HG03060 (cell line): Measurements from ENCODE around the gene TOMM40L.
A peak's percentile ranks its signal among the peaks of the same experiment; 100 is the strongest.

Experiments
- ATAC-seq: cut with Tn5 transposase; IDR thresholded peaks from one replicate; pipeline ENCODE4 v1.9.1; 2021; ENCODE audit warnings: low read depth, moderate number of reproducible peaks; ENCODE audit not compliant: unreplicated experiment

Gene TOMM40L

DNA sequence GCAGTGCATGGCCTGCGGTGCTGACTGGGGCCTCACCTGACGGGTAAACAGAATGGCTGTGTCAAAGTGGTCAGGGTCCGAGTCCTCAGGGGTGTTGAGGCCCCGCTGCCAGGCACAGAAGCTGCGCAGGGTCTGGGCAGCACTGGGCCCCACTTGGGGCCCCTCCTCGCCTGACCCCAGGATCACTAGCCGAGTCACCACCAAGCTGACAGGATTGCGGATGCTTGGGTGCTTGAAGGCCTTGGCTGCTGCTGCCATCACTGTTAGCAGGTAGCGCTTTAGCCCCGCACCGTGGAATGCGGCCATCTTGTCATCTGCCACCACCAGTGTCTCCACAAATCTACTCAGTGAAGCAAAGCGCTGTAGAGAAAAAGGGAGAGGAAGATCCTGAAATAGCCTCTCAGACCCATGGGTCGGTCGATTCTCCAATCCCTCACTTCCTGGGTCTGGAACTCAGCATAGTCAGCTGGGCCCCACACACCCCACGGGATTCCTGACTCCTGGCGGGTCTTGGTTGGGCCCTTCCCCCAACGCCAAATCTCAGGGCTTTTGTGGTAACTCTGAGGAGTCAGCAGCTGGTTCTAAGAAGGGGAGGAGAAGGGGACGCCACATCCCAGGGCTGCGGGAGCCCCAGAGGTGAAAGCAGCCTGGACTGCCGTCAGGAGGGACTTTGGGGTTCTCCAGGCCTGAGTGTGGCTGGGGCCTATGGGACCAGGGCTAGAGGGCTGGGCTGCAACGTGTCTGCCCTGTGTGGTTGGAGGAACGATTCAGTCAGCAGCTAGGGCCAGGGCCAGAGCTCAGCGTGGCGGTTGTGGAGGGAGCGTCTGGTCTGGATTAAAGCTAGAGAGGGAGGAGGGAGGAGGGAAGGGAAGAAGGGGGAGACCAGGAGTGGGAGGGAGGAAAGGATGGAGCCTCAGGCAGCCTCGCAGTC lies 29.1 kb upstream of the TOMM40L start:
- no peak for ATAC-seq

DNA sequence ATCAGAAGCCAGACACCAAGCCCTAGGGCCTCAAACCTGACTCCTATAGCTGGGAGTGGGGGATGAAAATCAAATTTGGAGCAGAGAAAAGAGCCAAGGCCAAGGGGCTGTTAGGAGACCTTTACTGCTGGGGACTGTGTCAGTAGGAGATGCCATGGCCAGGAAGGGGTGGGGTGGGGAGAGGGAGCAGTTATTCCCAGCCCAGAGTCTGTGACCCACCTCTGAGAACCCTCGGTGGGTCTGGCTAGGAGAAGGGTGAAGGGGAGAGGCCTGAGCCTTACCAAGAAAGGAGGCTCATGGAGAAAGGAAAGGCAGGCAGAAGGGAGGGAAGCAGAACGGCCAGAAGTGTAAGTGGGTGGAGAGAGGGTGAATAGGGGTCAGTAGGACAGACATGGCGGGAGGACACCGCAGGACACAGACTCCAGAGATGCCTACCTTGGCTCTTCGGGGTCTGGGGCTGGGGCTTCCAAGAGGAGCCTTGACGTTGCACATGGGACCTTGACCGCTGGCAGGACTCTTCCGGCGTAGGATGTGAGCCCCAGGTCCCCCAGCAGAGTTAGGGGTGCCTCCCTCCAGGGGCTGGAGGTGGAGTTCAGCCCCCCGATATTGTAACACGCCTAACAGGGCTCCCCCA lies 28.2 kb upstream of the TOMM40L start:
- ATAC-seq: no peak

DNA sequence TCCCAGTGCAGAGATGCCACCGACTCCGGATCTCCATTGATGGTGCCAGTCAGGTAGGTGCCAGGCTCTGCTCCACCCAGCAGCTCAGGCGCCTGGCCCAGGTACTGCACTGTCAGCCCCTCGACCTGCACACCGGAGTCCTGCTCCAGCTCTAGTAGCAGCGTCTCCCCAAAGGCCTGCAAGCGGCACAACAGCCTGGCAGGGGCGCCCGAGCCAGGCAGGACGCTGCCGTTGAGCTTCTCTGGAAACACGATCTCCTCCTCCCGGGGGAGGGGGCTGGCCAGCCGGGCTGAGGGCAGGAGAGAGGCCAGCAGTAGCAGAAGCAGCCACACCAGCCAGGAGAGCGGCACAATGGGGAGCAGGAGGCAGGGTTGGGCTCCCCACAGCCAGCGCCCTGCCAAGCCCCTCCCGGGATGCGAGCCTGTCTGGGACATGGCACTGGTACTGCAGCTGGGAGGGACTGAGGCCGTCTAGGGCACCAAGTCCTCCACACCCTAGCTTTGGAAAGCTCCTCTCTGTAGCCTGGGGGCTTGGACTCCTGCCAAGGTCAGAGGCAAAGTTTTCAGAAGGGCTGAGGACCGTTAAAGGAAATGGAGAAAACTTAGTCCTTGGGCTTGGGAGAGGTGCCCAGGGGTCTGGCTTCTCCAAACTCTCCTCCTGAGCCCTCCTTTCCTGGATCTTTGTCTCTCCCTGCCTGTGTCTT lies 27.5 kb upstream of the TOMM40L start:
- no peak for ATAC-seq

DNA sequence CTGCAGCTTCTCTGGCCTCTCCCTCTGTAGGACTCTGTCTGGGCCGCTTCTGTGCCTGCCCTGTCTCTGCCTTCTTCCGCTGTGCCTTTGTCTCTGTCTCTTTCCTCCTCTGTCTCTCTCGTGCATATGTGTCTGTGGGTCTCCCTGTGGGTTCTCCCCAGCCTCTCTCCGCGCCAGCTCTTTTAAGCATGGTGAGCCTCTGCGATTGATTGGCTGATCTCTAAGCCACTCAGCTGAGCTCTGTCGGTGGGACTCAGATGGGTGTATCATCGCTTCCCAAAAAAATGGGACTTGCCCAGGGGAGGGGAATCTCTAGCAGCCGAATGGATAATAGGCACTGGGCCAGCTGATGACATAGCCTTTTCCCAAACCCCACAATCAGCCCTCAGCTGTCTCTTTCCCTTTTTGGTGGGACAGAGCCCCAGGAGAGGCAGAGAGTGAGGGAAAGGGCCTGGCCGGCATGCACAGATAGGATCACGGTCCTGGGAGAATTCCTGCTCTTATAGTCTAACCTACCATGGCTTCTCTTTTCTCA lies 26.9 kb upstream of the TOMM40L start, which contains the start of gene ADAMTS4:
TSS of gene ADAMTS4 (minus strand) at position 158 of the 535 bp plus-strand sequence. CDS start 427 bp downstream, outside the sequence.
- ATAC-seq: no peak

DNA sequence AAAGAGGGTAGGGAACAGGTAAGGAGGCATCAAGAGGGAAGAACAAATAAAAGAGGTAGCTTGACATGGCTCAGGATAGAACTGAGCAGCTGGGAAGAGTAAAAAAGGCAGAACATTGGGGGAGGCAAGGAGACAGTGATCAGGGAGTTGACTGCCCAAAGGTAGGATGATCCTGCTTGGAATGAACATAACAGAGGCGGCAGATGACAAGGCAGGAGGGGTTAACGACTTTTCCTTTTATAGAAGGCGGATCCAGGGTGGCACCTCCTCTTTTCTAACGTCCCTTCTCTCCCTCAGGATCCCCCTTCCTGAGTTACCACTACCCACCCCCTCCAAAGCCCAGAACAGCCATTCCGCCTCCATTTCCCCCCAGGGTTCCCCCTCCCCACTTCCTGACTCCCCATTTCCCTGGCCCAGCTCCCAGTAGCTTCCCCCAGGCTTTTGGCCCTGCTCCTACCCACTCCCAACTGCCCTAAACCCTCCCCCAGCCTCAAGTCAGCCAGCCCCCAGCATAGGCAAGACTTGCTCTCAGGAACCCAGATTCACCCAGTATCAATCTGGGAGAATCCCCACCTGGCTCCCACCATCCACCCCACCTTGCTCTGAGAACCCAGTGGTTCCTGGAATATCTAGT lies 26.2 kb upstream of the TOMM40L start:
- no peak for ATAC-seq

DNA sequence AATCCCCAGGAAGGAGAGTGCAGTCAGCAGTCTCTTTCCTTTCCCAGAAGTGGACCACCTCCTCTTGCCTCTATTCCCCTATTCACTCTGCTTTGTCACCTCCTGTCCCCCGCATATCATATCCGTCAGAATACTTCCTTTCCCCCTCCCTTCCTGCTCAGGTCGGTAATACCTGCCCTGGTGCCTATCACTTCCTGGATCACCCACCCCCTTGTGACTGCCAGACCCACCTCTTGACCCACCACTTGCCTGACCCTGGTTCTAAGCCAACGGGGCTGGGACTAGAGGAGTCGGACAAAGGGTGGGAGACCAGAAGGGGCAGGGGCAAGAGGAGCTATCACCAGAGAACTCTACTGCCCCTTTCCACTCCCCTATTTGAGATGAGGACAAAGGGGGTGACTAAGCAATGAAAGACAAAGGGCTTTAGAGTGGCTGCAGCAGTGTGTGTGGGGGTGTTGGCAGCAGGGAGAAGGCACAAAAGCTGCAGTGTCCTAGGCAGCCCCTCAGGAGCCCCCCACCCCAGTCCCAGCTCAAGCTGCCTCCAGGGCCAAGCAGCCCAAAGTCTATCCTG lies 25.4 kb upstream of the TOMM40L start:
- ATAC-seq: no peak

DNA sequence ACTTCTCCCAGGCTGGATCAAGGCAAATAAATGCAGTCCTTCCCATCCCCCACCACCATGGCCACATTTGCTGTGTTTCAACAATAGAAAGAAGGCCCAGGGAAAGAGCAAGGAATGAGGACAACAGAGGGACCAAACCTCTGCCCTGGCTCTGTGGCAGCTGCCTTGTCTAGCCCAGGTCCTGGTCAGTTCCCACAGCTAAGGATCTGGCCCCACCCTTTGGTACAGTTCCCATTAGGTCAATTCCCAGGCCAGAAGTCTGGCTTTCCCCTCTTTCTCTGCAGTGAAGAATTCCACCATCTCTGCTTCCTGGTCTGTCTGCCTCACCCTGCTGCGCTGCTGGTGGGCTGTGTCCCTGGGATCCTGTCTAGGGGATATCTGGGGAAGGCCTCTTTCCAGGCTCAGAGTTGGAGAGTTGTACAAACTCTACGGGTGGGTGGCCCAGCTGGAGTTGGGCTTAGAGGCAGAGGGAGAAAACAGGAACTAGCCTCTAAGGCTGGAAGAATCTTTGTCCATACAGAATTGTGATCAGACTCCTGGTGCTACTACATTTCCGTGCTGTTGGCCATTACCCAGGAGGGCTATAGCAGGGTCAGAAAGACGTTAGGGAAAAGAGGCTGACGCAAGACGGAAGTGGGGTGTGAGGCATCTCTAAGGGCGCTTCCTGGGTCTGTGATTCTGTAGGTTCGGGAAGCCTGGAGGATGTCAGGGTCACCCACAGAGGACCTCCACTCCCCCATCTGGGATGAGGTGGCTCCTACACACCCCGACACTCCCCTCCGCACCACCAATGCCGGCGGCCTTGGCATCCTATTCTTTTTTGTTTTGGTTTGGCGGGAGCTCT lies 24.6 kb upstream of the TOMM40L start:
- no peak for ATAC-seq

DNA sequence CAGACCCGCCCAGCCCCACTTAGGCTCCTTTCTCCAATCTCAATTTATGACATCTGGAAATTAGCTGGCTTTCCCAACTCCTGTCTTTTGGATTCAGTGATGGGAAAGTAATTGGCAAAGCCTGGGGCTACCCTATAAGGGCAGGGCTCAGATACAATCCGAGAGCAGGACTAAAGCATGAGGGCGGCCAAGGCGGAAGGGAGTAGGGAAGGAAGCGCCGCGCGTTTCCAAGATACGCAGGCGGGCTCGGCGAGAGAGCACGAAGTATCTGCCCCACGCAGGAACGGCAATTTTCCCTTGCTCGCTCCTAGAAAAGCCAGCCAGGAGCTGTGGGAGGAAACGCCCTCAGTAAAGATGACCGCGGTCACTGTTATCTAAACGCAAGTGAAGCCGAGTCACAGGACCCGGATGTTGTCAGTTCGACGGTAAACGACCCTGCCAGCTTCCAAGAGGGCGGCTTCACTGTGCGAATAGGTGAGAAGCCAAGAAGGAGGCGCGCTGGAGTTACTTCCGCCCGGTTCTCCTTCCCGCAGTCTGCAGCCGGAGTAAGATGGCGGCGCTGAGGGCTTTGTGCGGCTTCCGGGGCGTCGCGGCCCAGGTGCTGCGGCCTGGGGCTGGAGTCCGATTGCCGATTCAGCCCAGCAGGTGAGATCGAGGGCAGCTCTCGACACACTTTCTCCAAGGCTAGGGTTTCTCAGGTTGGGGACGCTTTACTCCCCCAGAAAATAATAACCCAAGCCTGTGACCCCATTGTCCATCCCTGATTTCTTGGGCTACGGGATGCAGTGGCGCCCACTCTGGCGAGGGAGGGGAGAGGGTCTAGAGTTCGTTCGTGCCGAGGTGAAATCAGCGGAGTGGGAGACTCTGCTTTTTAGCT lies 23.8 kb upstream of the TOMM40L start, which contains the start of gene NDUFS2:
TSS of gene NDUFS2 (plus strand) at position 532 of the 877 bp plus-strand sequence. CDS start at position 551, 19 bp downstream.
- ATAC-seq: peak; percentile 85

DNA sequence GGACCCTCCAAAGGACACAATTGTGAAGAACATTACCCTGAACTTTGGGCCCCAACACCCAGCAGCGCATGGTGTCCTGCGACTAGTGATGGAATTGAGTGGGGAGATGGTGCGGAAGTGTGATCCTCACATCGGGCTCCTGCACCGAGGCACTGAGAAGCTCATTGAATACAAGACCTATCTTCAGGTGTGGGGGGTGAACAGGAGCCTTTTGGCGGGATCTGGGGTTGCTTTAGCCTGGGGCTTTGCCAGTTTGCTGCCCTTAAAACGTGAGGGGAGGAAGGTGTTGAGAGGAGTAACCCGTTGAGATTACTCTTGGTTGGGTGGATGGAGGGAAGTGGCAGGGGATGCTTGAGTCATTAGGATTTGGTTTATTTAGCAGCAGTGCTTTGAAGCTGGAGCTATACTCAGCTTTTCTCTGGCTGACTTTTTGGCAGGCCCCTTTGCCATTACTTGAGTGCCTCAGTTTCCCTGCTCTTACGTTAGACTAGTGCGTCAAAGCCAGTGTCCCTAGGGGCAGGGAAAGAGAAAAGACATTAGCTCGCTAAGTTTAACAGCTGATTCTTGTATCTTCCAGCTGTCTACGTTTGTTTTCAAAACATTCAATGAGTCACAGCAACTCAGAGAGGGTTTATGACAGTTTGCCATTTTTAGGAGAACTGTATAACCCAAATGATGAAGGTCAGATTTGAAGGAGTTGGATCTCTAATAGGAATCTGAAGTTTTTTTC lies 19.3 kb upstream of the TOMM40L start:
- ATAC-seq: no peak

DNA sequence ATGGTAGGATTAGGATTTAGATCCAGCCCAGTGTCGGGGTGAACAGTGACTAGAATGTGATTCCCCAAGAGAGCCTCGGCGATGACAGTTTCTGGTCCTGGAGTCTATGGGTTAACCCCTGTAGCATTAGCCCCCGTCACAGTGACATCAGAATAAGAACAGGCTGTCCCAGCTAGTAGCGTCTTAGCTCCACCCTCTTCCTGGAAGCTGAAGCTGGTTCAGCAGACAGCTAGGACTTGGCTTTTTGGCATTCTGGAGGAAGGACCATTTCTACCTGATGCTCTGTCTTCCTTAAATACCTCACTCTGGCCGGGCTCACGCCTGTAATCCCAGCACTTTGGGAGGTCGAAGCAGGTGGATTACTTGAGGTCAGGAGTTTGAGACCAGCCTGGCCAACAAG lies 18.7 kb upstream of the TOMM40L start:
- ATAC-seq: no peak

DNA sequence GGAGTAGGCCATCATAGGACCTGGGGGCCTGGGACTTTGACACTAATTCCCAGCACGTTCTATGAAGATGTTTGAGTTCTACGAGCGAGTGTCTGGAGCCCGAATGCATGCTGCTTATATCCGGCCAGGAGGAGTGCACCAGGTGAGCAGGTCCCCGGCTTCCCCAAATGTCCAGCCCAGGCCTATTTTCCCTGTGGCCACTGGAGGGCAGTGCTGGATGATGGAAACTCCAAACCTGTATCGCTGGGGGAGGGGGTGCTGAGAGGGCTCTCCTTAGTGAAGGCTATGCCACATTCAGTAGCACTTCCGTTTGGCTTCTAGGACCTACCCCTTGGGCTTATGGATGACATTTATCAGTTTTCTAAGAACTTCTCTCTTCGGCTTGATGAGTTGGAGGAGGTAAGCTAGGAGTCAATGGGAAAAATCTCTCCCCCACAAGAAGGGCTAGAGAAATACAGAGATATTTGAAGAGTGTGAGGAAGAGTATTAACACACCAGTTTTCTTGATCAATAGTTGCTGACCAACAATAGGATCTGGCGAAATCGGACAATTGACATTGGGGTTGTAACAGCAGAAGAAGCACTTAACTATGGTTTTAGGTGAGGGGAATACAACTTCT lies 16.0 kb upstream of the TOMM40L start:
- no peak for ATAC-seq

DNA sequence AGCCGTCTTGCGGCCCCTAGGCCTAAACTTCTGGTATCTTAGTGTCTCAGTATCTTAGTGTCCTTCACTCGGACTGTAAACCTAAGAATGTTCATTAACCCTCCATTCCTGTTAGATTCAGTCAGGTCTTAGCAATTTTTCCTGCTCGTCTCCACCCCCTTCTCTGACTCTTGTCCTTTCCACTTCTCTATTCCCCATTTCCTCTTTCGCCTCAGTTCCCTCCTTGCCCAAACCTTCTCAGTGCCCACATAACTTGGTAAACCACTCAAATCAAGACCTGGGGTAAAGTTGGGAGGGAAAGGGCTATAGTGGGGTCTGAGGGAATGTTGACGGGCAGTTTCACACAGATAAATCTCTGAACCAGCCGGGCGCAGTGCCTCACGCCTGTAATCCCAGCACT lies 11.5 kb upstream of the TOMM40L start:
- ATAC-seq: no peak

DNA sequence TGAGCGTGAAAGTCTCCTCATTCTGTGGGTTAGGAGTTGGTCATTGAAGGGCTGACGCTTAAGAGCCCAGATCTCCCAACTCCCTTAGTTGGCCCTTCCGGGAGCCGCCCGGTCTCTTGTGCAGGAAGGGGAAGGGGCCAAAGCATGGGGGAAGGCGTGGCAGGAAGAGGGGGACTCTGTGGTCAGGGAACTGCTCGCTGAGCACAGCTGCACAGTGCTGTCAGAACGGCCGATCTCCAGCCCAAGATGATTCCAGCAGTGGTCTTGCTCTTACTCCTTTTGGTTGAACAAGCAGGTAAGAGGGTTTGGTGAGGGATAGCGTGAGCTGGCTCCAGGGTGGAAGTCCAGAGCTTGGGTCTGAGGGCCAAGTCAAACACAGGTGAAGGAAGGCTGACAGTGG lies 10.8 kb upstream of the TOMM40L start, which contains the start of gene FCER1G:
TSS of gene FCER1G (plus strand) at position 220 of the 400 bp plus-strand sequence. CDS start at position 247, 27 bp downstream.
- ATAC-seq: no peak

DNA sequence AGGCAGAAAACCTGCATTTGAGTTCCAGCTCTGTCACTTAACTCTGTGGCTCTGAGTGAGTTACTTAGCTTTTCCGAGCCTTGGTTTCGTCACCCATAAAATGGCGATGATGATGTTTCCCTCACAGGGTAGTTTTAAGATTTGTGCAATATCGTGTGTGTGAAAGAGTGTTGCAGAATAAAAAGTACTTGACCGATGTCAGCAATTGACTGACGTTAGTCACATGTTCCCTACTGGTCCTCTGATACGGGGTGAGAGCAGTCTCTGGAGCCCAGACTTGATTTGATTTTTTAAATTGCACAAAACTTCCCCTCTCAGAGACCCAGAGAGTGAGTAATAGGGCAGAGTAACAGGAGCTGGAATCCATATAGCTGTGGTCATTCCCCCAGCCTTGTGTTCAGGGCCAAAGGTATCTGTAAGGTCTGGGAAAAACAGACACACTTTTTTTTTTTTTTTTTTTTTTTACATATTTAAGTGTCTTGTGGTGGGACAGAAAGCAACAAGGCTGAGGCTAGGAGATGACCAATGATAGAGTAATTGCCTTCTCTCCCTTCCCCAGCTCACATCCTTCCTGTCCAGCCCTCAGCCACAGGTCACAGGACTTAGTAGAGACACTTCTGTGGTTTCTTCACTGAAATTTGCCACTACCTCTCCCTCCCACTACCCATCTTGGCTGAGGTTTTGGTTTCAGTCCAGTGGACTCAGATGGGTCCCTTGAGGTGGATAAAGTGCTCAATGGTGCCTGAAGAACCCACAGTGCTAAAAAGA lies 8.7 kb upstream of the TOMM40L start:
- ATAC-seq: peak; percentile 75

DNA sequence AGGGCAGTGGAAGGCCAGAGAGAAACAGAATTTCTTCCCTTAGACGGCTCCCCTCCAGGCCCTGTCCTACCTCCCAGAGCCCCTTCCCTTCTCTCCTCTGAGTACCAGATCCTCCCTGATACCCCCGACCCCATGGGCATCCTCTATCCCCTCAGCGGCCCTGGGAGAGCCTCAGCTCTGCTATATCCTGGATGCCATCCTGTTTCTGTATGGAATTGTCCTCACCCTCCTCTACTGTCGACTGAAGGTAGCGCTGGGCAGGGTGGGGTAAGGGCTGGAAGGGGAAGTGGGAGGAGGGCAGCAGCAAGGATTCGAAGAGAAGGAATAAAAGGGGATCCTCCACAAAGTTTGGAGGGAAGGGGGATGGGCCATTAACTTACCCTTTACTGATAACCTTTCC lies 8.0 kb upstream of the TOMM40L start:
- no peak for ATAC-seq
